Measurements from ENCODE around the gene ZIM2.
A peak's percentile ranks its signal among the peaks of the same experiment; 100 is the strongest.

The ZIM2 gene

DNA sequence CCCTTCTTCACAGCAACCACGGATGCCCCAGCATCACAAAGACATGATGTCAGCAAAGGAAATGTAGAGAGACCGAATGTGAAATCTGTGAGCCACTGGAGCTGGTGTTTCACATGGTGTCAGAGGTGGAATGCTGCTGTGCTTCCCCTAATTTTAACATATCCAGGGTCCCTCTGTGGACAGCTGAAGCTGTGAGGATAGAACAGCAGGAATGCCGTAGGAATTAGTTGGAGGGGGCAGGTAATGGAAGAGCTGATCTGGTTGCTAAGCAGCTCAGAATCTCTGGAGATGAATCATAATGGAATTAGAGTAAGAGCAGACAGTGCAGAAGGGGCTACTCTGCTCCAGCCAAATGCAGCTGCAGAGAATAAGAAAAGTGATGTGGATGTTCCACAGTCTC is 100.0 kb downstream of the ZIM2 start:
- ChIA-PET POLR2A (no interaction called here), CTCF (no interaction called here)
- Histone ChIP-seq H3K4me1 (ENCODE audit: control extremely low read depth in 1 of 4, control insufficient read depth in 4 of 4, insufficient read depth in 4 of 4, low read length in 3 of 4) (no peaks in the 10 kb centered on the region), H3K4me3 (ENCODE audit: control insufficient read depth in 1 of 7, extremely low read depth in 1 of 7, insufficient read depth in 4 of 7, low read depth in 2 of 7, low read length in 6 of 7) (no peak overlapping the region), H3K27me3 (replicated peaks in 2 of 5; ENCODE audit: control insufficient read depth in 4 of 5, insufficient read depth in 5 of 5, low read length in 4 of 5) (peaks cover 0 to 2% (median 0%) of the 10 kb centered on the region in 5 experiments), H3K27ac (ENCODE audit: insufficient read depth in 1 of 2, low read depth in 1 of 2, low read length in 2 of 2, poor library complexity in 1 of 2, severe bottlenecking in 2 of 2) (no peak overlapping the region), H3K9me3 (ENCODE audit: control extremely low read depth in 1 of 5, control insufficient read depth in 4 of 5, insufficient read depth in 2 of 5, low read depth in 1 of 5, low read length in 4 of 5) (peaks cover 0 to 9% (median 0%) of the 10 kb centered on the region in 5 experiments), H3K36me3 (ENCODE audit: control insufficient read depth in 4 of 4, insufficient read depth in 4 of 4, low read length in 3 of 4) (no peaks in the 10 kb centered on the region)
- DNase-seq: no peak
- 67% methylated on average over 3 of the region's 3 CpGs for WGBS (ENCODE audit: insufficient coverage)

DNA sequence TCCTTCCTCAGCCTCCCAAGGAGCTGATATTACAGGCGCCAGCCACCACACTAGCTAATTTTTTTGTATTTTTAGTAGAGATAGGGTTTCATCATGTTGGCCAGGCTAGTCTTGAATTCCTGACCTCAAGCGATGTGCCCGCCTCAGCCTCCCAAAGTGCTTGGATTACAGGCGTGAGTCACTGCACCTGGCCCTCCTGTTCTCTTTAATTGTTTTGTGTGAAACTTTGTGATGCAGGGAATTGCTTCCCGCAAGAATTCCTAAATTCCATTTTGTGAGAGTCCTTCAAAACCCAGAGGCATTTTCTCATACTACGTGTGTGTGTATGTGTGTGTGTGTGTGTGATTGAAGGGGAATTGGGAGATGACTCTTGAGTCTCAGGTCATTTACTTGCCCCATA is 104.0 kb downstream of the ZIM2 start:
- POLR2A ChIA-PET: no interaction called here
- Histone ChIP-seq H3K4me3 (ENCODE audit: control insufficient read depth in 1 of 7, extremely low read depth in 1 of 7, insufficient read depth in 4 of 7, low read depth in 2 of 7, low read length in 6 of 7) (no peak overlapping the region), H3K4me1 (ENCODE audit: control extremely low read depth in 1 of 4, control insufficient read depth in 4 of 4, insufficient read depth in 4 of 4, low read length in 3 of 4) (no peaks in the 10 kb centered on the region), H3K27me3 (replicated peaks in 2 of 5; ENCODE audit: control insufficient read depth in 4 of 5, insufficient read depth in 5 of 5, low read length in 4 of 5) (peaks cover 0 to 2% (median 0%) of the 10 kb centered on the region in 5 experiments), H3K36me3 (ENCODE audit: control insufficient read depth in 4 of 4, insufficient read depth in 4 of 4, low read length in 3 of 4) (no peaks in the 10 kb centered on the region), H3K9me3 (ENCODE audit: control extremely low read depth in 1 of 5, control insufficient read depth in 4 of 5, insufficient read depth in 2 of 5, low read depth in 1 of 5, low read length in 4 of 5) (peaks cover 0 to 5% (median 0%) of the 10 kb centered on the region in 5 experiments), H3K27ac (ENCODE audit: insufficient read depth in 1 of 2, low read depth in 1 of 2, low read length in 2 of 2, poor library complexity in 1 of 2, severe bottlenecking in 2 of 2) (no peak overlapping the region)
- CTCF ChIA-PET: no interaction called here
- no peak for DNase-seq
- WGBS (ENCODE audit: insufficient coverage): 95% methylated on average over 3 of the region's 6 CpGs

DNA sequence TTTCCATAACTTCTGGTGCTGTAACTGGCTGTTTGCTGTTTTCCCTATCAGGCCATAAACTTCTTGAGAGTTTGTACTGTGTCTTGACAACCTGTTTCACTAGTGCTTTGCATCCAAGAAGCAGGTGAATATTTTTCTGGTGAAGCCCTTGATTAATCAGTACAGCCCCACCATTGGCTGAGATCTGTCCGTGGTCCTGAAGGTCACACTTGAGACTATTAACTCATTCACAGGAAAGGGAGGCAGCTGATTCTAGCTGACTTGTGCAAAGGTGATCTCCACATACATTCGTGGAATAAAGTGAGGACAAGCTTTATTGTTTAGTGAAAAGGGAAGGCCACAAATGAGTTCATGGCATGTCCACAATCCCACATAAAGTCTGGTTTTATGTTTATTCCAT is 107.5 kb downstream of the ZIM2 start:
- CTCF ChIA-PET: no interaction called here
- WGBS (ENCODE audit: insufficient coverage): 17% methylated on average over 1 of the region's 2 CpGs
- DNase-seq: peak in 2 of 3 donors; percentile 14 to 16
- H3K9me3 ChIP-seq (ENCODE audit: control extremely low read depth in 1 of 5, control insufficient read depth in 4 of 5, insufficient read depth in 2 of 5, low read depth in 1 of 5, low read length in 4 of 5): peaks cover 0 to 5% (median 0%) of the 10 kb centered on the region in 5 experiments
- no peaks in the 10 kb centered on the region for H3K4me1 ChIP-seq (ENCODE audit: control extremely low read depth in 1 of 4, control insufficient read depth in 4 of 4, insufficient read depth in 4 of 4, low read length in 3 of 4)
- no peak overlapping the region for H3K27ac ChIP-seq (ENCODE audit: insufficient read depth in 1 of 2, low read depth in 1 of 2, low read length in 2 of 2, poor library complexity in 1 of 2, severe bottlenecking in 2 of 2)
- POLR2A ChIA-PET: no interaction called here
- H3K4me3 ChIP-seq (ENCODE audit: control insufficient read depth in 1 of 7, extremely low read depth in 1 of 7, insufficient read depth in 4 of 7, low read depth in 2 of 7, low read length in 6 of 7): no peak overlapping the region
- H3K27me3 ChIP-seq (replicated peaks in 2 of 5; ENCODE audit: control insufficient read depth in 4 of 5, insufficient read depth in 5 of 5, low read length in 4 of 5): no peaks in the 10 kb centered on the region
- no peaks in the 10 kb centered on the region for H3K36me3 ChIP-seq (ENCODE audit: control insufficient read depth in 4 of 4, insufficient read depth in 4 of 4, low read length in 3 of 4)

GRCh38 chr19:56727677-56728076 is 112.8 kb downstream of the ZIM2 start:
- no peak for DNase-seq
- no peaks in the 10 kb centered on the region for H3K27me3 ChIP-seq (replicated peaks in 2 of 5; ENCODE audit: control insufficient read depth in 4 of 5, insufficient read depth in 5 of 5, low read length in 4 of 5)
- no peak overlapping the region for H3K27ac ChIP-seq (ENCODE audit: insufficient read depth in 1 of 2, low read depth in 1 of 2, low read length in 2 of 2, poor library complexity in 1 of 2, severe bottlenecking in 2 of 2)
- WGBS (ENCODE audit: insufficient coverage): 100% methylated on average over 3 of the region's 4 CpGs
- H3K36me3 ChIP-seq (ENCODE audit: control insufficient read depth in 4 of 4, insufficient read depth in 4 of 4, low read length in 3 of 4): no peaks in the 10 kb centered on the region
- H3K4me1 ChIP-seq (ENCODE audit: control extremely low read depth in 1 of 4, control insufficient read depth in 4 of 4, insufficient read depth in 4 of 4, low read length in 3 of 4): no peaks in the 10 kb centered on the region
- ChIA-PET POLR2A (no interaction called here), CTCF (no interaction called here)
- H3K4me3 ChIP-seq (ENCODE audit: control insufficient read depth in 1 of 7, extremely low read depth in 1 of 7, insufficient read depth in 4 of 7, low read depth in 2 of 7, low read length in 6 of 7): no peak overlapping the region
- peaks cover 0 to 4% (median 0%) of the 10 kb centered on the region in 5 experiments for H3K9me3 ChIP-seq (ENCODE audit: control extremely low read depth in 1 of 5, control insufficient read depth in 4 of 5, insufficient read depth in 2 of 5, low read depth in 1 of 5, low read length in 4 of 5)

- Histone ChIP-seq H3K27me3 (replicated peaks in 2 of 5; ENCODE audit: control insufficient read depth in 4 of 5, insufficient read depth in 5 of 5, low read length in 4 of 5) (no peaks in the 10 kb centered on the region), H3K27ac (ENCODE audit: insufficient read depth in 1 of 2, low read depth in 1 of 2, low read length in 2 of 2, poor library complexity in 1 of 2, severe bottlenecking in 2 of 2) (no peak overlapping the region), H3K36me3 (ENCODE audit: control insufficient read depth in 4 of 4, insufficient read depth in 4 of 4, low read length in 3 of 4) (no peaks in the 10 kb centered on the region), H3K4me3 (ENCODE audit: control insufficient read depth in 1 of 7, extremely low read depth in 1 of 7, insufficient read depth in 4 of 7, low read depth in 2 of 7, low read length in 6 of 7) (no peak overlapping the region), H3K9me3 (ENCODE audit: control extremely low read depth in 1 of 5, control insufficient read depth in 4 of 5, insufficient read depth in 2 of 5, low read depth in 1 of 5, low read length in 4 of 5) (peaks cover 0 to 4% (median 0%) of the 10 kb centered on the region in 5 experiments), H3K4me1 (ENCODE audit: control extremely low read depth in 1 of 4, control insufficient read depth in 4 of 4, insufficient read depth in 4 of 4, low read length in 3 of 4) (no peaks in the 10 kb centered on the region)
- CTCF ChIA-PET: interaction anchor here (0.7 kb wide), 1 partner anchor 338 kb away, joined by 3 read pairs; no protein-coding TSS in a partner anchor
- POLR2A ChIA-PET: no interaction called here
- DNase-seq: peak; percentile 27 to 56 (median 42)
- WGBS (ENCODE audit: insufficient coverage): 39% methylated on average over 8 of the region's 9 CpGs
Measured at GRCh38 chr19:56725829-56726424, 114.6 kb downstream of the ZIM2 start.

Measured in common myeloid progenitor, CD34-positive (primary cell).